ENCODE measurements around the gene SOX13. TPM values are rescaled to one million over a fixed set of nuclear protein-coding genes. Genes with fewer than 3 reads are reported as not detected.
A peak's percentile ranks its signal among the peaks of the same experiment; 100 is the strongest.
"Not testable (repeated sequence)": the region's sequence is repeated elsewhere in the genome, so short reads cannot be mapped to it uniquely, and the experiment has no call there.

SOX13 gene
- 56.3 TPM for total RNA-seq

GRCh38 chr1:204072931-204073836 lies at the start of gene SOX13:
TSS of gene SOX13 (plus strand) at chr1:204073115. CDS start at chr1:204112916, 39,801 bp downstream.
- intact Hi-C loops (cut with DNase I) = loop anchor here (10.0 kb wide), 1 partner anchor 52 kb away; no protein-coding TSS in a partner anchor
- DNase-seq (ENCODE audit: low spot score) (peak; percentile 94), ATAC-seq (peak; percentile 93)

DNA sequence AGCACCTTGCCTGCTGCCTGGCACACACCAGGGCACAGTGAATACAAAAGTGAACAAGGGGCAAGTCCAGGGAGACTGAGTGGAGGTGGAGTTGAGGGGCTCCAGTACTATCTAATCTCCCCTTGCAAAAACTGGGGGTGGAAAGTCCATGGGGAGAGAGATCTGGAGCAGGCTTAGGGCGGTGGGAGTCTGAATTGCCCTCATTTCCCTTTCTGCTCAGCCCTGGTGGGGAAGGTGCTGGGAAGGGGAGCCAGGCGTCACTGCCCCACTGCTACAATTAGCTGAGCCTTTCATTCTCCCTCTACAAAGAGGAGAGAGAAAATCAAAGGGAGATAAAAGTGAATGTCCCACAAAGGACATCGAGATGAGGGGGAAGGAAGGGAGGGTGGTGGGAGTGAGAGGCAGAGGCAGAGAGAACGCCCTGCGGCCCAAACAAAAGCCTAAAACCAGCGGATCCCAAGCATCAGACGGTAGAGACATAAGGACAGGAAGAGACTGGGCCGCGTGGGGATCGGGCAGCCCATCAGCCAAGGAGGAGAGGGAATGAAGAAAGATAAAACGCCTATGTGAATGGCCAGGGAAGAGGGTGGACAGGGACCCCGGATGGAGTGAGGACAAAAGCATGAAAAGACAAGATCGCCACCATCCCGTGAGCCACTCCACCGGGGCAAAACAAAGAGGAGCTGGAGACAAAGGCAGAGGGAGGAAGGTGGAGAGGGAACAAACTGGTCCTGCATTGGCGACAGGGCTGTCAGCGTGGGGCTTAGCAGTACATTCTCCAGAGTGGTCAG lies 46.8 kb upstream of the SOX13 start:
- intact Hi-C loops (cut with DNase I) = no loop called here

DNA sequence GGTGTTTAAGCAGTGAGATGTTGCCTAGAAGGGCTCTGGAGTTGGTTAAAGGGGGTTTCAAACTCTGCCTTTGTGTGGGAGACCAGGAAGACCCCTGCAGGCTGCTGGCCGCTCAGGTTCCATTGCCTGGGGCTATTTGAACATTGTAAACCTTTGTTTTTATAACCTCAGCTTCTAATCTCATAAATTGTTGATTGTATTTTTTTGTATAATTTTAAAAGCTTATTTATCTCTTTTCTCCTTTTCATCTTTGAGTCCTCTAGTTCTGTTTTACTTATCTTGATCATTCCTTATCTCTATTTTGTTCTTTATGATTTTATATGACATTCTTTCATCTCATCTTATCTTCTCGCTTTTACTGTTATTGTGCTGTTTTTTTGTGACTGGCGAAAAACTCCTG lies 45.5 kb upstream of the SOX13 start:
- no peak for ATAC-seq
- intact Hi-C loops (cut with DNase I) = no loop called here
- no peak for DNase-seq (ENCODE audit: low spot score)

More for the DNA sequence above, 46.8 kb upstream of the SOX13 start:
- no peak for DNase-seq (ENCODE audit: low spot score)
- ATAC-seq = no peak

- peak; percentile 43 for DNase-seq (ENCODE audit: low spot score)
- intact Hi-C loops (cut with DNase I) = no loop called here
- no peak for ATAC-seq
These were observed 43.9 kb upstream of the SOX13 start for GRCh38 chr1:204029016-204029415.

GRCh38 chr1:204031098-204031710 lies 41.7 kb upstream of the SOX13 start:
- no peak for ATAC-seq
- intact Hi-C loops (cut with DNase I) = no loop called here
- DNase-seq (ENCODE audit: low spot score) = peak; percentile 28

- intact Hi-C loops (cut with DNase I) = no loop called here
- DNase-seq (ENCODE audit: low spot score) = no peak
These were observed 40.2 kb upstream of the SOX13 start for GRCh38 chr1:204032642-204033235.

DNA sequence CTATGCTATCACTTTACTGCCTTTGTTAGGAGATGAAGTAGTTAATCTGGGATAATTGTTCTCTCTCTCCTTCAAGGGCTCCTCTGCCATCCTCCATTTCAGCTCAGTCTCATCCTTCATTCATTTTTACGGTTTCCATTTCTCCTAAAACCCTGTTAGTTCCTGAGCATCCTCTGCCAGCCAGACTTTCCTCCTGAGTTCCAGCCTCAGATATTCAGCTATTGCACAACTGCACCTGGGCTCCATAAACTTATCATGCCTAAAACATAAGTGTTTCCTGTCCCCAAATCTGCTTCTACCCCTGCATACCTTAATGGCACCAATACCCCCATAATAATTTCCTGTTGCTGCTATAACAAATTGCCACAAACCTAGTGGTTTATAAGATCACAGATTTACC lies 39.6 kb upstream of the SOX13 start:
- intact Hi-C loops (cut with DNase I) = no loop called here
- ATAC-seq (no peak), DNase-seq (ENCODE audit: low spot score) (no peak)

More at GRCh38 chr1:204032642-204033235, 40.2 kb upstream of the SOX13 start:
- no peak for ATAC-seq

DNA sequence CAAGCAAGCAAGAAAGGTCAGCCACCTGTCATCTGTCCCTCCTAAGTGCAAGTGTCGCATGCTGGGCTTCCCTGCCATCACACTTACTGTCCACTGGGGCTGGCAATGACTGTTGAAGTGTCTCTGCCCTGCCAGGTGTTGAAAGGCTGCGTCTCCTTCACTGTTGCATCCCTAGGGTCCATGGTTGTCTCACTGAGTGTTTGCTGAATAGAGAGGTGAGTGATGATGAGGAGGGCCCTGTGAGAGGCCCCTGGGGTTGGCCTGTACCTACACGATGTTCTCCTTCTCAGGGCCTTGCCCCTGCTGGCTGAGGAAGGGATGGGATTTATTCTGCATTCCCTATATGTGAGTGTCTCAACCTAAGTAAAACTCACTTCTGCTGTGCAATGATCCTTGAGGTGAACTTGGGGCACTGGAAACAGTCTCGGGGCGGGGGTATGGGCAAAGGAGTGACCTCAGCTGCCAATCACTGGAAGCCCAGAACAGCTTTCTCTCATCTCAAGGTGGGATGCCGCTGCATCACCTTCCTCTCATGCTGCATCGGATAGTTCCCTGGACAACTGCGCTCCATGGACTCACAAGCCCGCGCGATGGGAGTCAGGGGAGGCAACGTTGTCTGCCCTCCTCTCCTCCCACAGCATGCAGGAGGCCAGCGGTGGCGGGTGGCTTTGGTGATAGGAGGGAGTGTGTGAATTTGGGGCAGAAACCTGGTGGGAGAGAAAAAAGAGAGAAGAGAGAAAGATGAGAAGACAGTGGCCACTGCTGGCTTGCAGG lies 35.8 kb upstream of the SOX13 start:
- intact Hi-C loops (cut with DNase I) = no loop called here
- ATAC-seq = no peak
- DNase-seq (ENCODE audit: low spot score) = no peak

- intact Hi-C loops (cut with DNase I) = no loop called here
- no peak for DNase-seq (ENCODE audit: low spot score)
- peak; percentile 82 for ATAC-seq
These were observed 31.6 kb upstream of the SOX13 start for GRCh38 chr1:204041232-204041767.

DNA sequence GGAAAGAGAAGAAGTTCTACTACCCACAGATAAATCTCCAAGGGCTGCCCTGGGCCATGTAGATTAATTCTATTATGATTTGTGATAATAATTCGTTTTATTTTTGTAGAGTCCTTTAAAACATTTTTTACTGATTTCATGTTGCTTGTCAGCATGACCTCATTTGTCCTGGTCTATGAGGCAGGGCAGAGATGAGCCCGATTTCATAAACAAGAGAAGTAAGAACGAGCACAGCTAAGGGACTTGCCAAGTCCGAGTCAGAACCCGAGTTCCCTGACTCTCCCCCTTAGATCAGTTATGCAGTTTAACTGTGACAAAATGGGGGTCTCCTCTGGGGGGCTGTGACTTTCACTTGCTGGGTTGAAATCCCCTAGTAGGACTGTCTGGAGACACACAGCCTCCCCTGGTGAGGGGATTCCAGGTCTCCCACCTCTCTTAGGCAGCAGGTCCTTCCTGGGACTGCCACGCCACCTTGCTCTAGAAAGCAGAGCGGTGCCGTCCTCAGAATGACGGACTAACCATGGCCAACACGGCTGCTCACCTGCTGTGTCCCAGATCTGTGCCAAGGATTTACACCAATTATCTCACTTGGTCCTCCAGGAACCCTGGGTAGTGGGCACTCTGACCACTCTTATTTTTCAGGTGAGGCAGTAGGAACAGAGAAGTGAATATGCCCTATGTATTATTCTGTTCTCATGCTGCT lies 31.0 kb upstream of the SOX13 start:
- intact Hi-C loops (cut with DNase I) = no loop called here
- peak; percentile 87 for ATAC-seq
- no peak for DNase-seq (ENCODE audit: low spot score)

GRCh38 chr1:204042516-204042915 lies 30.4 kb upstream of the SOX13 start:
- intact Hi-C loops (cut with DNase I) = no loop called here
- ATAC-seq (no peak), DNase-seq (ENCODE audit: low spot score) (no peak)

GRCh38 chr1:204043680-204044079 lies 29.2 kb upstream of the SOX13 start:
- intact Hi-C loops (cut with DNase I) = no loop called here
- no peak for ATAC-seq
- DNase-seq (ENCODE audit: low spot score) = no peak

DNA sequence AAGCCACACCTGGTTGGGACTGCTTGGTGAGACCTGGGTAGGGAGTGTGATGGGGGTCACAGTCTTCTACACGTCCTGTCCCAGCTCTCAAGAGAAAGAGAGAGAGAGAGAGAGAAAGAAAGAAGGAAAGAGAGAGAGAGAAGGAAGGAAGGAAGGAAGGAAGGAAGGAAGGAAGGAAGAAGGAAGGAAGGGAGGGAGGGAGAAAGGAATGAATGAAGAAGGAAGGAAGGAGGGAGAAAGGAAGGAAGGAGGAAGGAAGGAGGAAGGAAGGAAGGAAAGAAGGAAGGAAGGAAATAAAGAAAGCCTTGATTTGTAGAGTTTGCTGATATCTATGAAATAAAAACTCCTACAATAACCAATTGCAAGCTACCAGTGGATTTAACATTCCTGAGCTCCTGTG lies 28.5 kb upstream of the SOX13 start:
- ATAC-seq = no peak
- no peak for DNase-seq (ENCODE audit: low spot score)
- intact Hi-C loops (cut with DNase I) = no loop called here

GRCh38 chr1:204045430-204045829 lies 27.5 kb upstream of the SOX13 start:
- ATAC-seq = no peak
- intact Hi-C loops (cut with DNase I) = no loop called here
- DNase-seq (ENCODE audit: low spot score) = no peak

DNA sequence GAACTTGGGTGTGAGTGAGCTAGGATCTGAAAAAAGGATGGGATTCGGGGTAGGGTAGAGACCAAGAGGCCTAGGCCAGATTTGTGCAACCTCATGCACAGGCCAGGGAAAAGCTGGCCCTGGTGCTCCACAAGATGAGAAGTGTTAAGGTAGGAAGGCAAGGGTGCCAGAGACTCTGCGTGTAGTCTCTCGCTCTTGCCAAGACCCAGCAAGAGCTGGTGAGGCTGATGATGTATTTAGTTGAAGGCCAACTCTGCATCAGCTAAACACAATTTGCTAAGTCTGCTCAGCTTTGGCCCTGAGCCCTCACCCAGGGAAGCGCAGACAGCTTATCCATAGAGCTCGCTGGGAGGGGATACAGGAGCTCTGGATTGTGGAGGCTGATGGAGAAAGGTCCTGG lies 26.6 kb upstream of the SOX13 start:
- DNase-seq (ENCODE audit: low spot score) (no peak), ATAC-seq (no peak)
- intact Hi-C loops (cut with DNase I) = no loop called here

DNA sequence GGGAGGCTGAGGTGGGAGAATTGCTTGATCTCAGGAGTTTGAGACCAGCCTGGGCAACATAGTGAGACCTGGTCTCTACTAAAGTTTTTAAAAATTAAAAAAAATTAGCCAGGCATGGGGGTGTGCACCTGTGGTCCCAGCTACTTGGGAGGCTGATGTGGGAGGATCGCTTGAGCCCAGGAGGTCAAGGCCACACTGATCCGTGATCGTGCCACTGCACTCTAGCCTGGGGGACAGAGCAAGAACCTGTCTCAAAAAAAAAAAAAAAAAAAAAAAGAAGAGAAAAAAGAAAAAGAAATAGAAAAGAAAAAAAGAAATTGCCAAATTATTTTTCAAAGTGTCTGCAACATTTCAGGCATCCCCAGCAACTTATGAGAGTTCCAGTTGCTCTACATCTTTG lies 24.1 kb upstream of the SOX13 start:
- ATAC-seq; DNase-seq (ENCODE audit: low spot score); intact Hi-C loops (cut with DNase I): not testable (repeated sequence)

GRCh38 chr1:204051258-204051657 lies 21.7 kb upstream of the SOX13 start:
- no peak for DNase-seq (ENCODE audit: low spot score)
- ATAC-seq = no peak
- intact Hi-C loops (cut with DNase I) = no loop called here

DNA sequence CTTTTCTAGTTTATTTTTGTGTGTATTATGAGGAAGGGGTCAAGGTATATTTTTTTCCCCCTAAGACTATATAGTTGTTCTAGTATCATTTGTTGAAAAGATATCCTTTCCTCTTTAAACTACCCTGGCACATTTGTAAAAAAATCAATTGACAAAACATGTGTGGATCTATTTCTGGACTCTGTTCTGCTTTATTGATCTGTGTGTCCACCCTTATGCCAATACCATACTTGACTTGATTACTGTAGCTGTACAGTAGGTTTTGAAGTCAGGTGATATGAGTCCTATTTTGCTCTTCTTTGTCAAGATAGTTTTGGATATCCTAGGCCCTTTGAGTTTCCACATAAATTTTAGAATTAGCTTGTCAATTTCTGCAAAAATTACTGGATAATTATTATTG lies 21.2 kb upstream of the SOX13 start:
- intact Hi-C loops (cut with DNase I) = no loop called here
- ATAC-seq = no peak
- DNase-seq (ENCODE audit: low spot score) = no peak
